ENCODE data around the gene IYD. TPM values are rescaled to one million over a fixed set of nuclear protein-coding genes. Genes with fewer than 3 reads are reported as not detected.

Gene IYD
- total and polyA plus RNA-seq, 9 of the 15 experiments (the other 6 are each of a cell fraction or from before 2014, with no cell fraction given): not detected

DNA sequence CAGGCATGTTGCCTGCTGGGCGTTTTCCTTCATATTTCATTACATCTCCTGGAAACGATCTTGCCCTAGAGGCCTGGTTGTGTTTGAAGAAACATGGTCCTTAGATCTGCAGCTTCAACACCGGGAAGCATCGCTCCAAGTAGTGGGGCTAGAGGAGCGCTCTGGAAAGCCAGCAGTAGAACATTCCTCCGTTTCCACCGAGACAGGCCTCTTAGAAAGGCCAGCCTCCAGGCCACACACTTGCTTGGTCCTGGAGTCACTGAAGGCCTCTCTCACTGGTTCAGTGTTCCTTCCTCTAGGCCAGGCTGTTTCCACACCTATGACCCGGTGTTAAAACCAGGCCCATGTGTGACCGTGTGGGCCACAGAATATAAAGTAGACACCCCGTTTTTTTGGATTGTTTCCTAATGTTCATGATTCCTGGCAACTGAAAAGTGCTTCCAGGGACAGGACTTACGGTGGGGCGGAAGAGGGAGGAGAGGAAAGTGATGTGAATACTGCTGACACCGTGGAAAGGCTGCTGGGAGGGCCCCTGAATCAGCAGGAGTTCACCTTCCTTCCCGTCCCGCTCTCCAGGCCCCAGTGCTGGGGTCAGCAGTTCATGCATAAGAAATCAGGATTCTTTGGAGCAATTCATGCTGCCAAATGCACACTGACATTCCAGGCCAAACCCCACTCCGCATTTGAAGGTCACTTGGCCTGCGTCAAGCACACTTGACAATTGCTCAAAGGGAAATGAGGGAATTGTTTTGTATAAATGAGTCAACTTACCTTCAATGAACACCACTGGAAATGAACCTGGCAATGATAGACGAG lies 83.8 kb downstream of the IYD start:
- POLR2A ChIA-PET: interaction anchor here (0.8 kb wide), 1 partner anchor 90 kb away, joined by 3 read pairs; no protein-coding TSS in a partner anchor
- TF ChIP-seq MIER1 (IDR thresholded peaks at IDR 0.05; ENCODE audit: low read depth) (no peak), CEBPB (tag; IDR thresholded peaks at IDR 0.05) (no peak), ZNF717 (CRISPR knock-in tag; IDR thresholded peaks at IDR 0.05) (no peak), CHCHD3 (CRISPR knock-in tag; IDR thresholded peaks at IDR 0.05) (no peak), STAT5B (CRISPR knock-in tag; IDR thresholded peaks at IDR 0.05) (no peak), FOXK2 (conservative IDR thresholded peaks at IDR 0.05 in 1 of 2, IDR thresholded peaks at IDR 0.05 in 1 of 2; ENCODE audit: low read depth in 2 of 2) (no peak), ZBTB1 (CRISPR knock-in tag; IDR thresholded peaks at IDR 0.05; ENCODE audit: borderline replicate concordance, low read depth) (no peak), ZNF134 (CRISPR knock-in tag; conservative IDR thresholded peaks at IDR 0.05) (no peak), ZNF551 (CRISPR knock-in tag; IDR thresholded peaks at IDR 0.05) (no peak), SRF (CRISPR knock-in tag; IDR thresholded peaks at IDR 0.05) (no peak)
- TF ChIP-seq, protein P1, sequence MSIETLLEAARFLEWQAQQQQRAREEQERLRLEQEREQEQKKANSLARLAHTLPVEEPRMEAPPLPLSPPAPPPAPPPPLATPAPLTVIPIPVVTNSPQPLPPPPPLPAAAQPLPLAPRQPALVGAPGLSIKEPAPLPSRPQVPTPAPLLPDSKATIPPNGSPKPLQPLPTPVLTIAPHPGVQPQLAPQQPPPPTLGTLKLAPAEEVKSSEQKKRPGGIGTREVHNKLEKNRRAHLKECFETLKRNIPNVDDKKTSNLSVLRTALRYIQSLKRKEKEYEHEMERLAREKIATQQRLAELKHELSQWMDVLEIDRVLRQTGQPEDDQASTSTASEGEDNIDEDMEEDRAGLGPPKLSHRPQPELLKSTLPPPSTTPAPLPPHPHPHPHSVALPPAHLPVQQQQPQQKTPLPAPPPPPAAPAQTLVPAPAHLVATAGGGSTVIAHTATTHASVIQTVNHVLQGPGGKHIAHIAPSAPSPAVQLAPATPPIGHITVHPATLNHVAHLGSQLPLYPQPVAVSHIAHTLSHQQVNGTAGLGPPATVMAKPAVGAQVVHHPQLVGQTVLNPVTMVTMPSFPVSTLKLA (conservative IDR thresholded peaks at IDR 0.05): no peak
- TF ChIP-seq, protein P2, sequence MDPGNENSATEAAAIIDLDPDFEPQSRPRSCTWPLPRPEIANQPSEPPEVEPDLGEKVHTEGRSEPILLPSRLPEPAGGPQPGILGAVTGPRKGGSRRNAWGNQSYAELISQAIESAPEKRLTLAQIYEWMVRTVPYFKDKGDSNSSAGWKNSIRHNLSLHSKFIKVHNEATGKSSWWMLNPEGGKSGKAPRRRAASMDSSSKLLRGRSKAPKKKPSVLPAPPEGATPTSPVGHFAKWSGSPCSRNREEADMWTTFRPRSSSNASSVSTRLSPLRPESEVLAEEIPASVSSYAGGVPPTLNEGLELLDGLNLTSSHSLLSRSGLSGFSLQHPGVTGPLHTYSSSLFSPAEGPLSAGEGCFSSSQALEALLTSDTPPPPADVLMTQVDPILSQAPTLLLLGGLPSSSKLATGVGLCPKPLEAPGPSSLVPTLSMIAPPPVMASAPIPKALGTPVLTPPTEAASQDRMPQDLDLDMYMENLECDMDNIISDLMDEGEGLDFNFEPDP (CRISPR knock-in tag; IDR thresholded peaks at IDR 0.05): no peak
- TF ChIP-seq, protein P3, sequence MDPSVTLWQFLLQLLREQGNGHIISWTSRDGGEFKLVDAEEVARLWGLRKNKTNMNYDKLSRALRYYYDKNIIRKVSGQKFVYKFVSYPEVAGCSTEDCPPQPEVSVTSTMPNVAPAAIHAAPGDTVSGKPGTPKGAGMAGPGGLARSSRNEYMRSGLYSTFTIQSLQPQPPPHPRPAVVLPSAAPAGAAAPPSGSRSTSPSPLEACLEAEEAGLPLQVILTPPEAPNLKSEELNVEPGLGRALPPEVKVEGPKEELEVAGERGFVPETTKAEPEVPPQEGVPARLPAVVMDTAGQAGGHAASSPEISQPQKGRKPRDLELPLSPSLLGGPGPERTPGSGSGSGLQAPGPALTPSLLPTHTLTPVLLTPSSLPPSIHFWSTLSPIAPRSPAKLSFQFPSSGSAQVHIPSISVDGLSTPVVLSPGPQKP (CRISPR knock-in tag; IDR thresholded peaks at IDR 0.05): no peak
- TF ChIP-seq, protein P4, sequence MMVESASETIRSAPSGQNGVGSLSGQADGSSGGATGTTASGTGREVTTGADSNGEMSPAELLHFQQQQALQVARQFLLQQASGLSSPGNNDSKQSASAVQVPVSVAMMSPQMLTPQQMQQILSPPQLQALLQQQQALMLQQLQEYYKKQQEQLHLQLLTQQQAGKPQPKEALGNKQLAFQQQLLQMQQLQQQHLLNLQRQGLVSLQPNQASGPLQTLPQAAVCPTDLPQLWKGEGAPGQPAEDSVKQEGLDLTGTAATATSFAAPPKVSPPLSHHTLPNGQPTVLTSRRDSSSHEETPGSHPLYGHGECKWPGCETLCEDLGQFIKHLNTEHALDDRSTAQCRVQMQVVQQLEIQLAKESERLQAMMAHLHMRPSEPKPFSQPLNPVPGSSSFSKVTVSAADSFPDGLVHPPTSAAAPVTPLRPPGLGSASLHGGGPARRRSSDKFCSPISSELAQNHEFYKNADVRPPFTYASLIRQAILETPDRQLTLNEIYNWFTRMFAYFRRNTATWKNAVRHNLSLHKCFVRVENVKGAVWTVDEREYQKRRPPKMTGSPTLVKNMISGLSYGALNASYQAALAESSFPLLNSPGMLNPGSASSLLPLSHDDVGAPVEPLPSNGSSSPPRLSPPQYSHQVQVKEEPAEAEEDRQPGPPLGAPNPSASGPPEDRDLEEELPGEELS (CRISPR knock-in tag; IDR thresholded peaks at IDR 0.05; ENCODE audit: borderline replicate concordance): no peak

More for the DNA sequence above, 83.8 kb downstream of the IYD start:
- Histone ChIP-seq H3K4me1 (replicated peaks in 1 of 2; ENCODE audit: control insufficient read depth in 2 of 2, insufficient read depth in 2 of 2, low read length in 2 of 2) (no peaks in the 10 kb centered on the region), H3K27me3 (ENCODE audit: control insufficient read depth in 2 of 2, insufficient read depth in 2 of 2, low read length in 2 of 2) (peaks cover 16 to 39% of the 10 kb centered on the region in 2 experiments; a peak in 4 of 5 replicates), H3K36me3 (ENCODE audit: control insufficient read depth, insufficient read depth, low read length) (no peaks in the 10 kb centered on the region), H3K9me3 (replicated peaks; ENCODE audit: control insufficient read depth, insufficient read depth, low read depth, low read length) (no peaks in the 10 kb centered on the region), H3K4me2 (ENCODE audit: insufficient read depth, low read length) (no peak overlapping the region), H3K4me3 (no peak overlapping the region), H3K79me2 (ENCODE audit: control insufficient read depth, insufficient read depth, low read length) (no peaks in the 10 kb centered on the region), H3K9ac (ENCODE audit: insufficient read depth in 1 of 2, low read depth in 2 of 2, low read length in 2 of 2) (no peak overlapping the region), H4K20me1 (replicated peaks; ENCODE audit: control insufficient read depth, insufficient read depth, low read length) (peaks cover 4% of the 10 kb centered on the region; the same call in 1 of the 2 replicates), H2AFZ (ENCODE audit: low read depth, low read length) (no peak overlapping the region), H3K9me1 (ENCODE audit: control insufficient read depth, insufficient read depth, low read length) (no peaks in the 10 kb centered on the region), H3K27ac (ENCODE audit: extremely low read depth, low read depth, low read length) (no peak overlapping the region)
- DNase-seq (ENCODE audit: extremely low read depth in 1 of 4, low spot score in 3 of 4) (no peak), FAIRE-seq (no peak), ATAC-seq (no peak)
- intact Hi-C loops (cut with micrococcal nuclease): no loop called here
- 2% methylated on average over 18 of the region's 18 CpGs for WGBS (ENCODE audit: insufficient coverage, low coverage, missing lambda C conversion rate)
- no TSS peak for BruUV-seq (replicated peaks)
- in situ Hi-C loops (cut with MboI): no loop called here
- CTCF ChIA-PET (ENCODE audit: low intra/inter-chr PET ratio): no interaction called here

Measured in K562 (cell line).